Liver (tissue), 9 donors: ENCODE data around the gene CARS1. TPM values are rescaled to one million over a fixed set of nuclear protein-coding genes. Genes with fewer than 3 reads are reported as not detected.

Source experiments
- DNase-seq: peaks from one replicate; pipeline ENCODE4 v3.0.0-alpha.2; 2017; ENCODE audit warnings: low spot score
- H3K27ac ChIP-seq, 2 donors: one replicate each; pipeline ENCODE4 v1.7.0; 2013; ENCODE audit warnings: inconsistent platforms in 2 of 2, low read length in 2 of 2, control low read depth in 1 of 2, low read depth in 1 of 2, mild to moderate bottlenecking in 1 of 2
- H3K27me3 ChIP-seq, 4 donors: one replicate each; pipeline versions ENCODE4 v1.6.1 to v1.7.0; 2013; ENCODE audit warnings: low read length in 3 of 4, inconsistent platforms in 1 of 4, mild to moderate bottlenecking in 1 of 4, moderate library complexity in 1 of 4; ENCODE audit not compliant: control insufficient read depth in 4 of 4, insufficient read depth in 4 of 4
- H3K36me3 ChIP-seq, 4 donors: one replicate each; pipeline versions ENCODE4 v1.6.1 to v1.7.0; 2013; ENCODE audit warnings: low read length in 3 of 4, mild to moderate bottlenecking in 3 of 4, low read depth in 1 of 4, moderate library complexity in 1 of 4; ENCODE audit not compliant: control insufficient read depth in 4 of 4, insufficient read depth in 3 of 4
- H3K4me1 ChIP-seq, 4 donors: one replicate each; pipeline versions ENCODE4 v1.6.1 to v1.7.0; 2013; ENCODE audit warnings: low read length in 3 of 4, mild to moderate bottlenecking in 3 of 4, moderate library complexity in 1 of 4; ENCODE audit not compliant: control insufficient read depth in 4 of 4, insufficient read depth in 4 of 4
- H3K4me3 ChIP-seq, 3 donors: one replicate each; pipeline versions ENCODE4 v1.6.1 to v1.7.0; 2013; ENCODE audit warnings: low read length in 3 of 3, control low read depth in 1 of 3, low read depth in 1 of 3, mild to moderate bottlenecking in 1 of 3
- H3K9ac ChIP-seq, 2 donors: one replicate each; pipeline ENCODE4 v1.7.0; 2013; ENCODE audit warnings: low read length in 2 of 2, mild to moderate bottlenecking in 2 of 2, moderate library complexity in 2 of 2, control low read depth in 1 of 2, low read depth in 1 of 2
- H3K9me3 ChIP-seq, 4 donors: one replicate each; pipeline versions ENCODE4 v1.6.1 to v1.7.0; 2013; ENCODE audit warnings: low read length in 3 of 4; ENCODE audit not compliant: control insufficient read depth in 4 of 4
- ATF3 ChIP-seq: IDR thresholded peaks from 2 replicates; pipeline ENCODE4 v1.6.1; 2016; ENCODE audit warnings: antibody characterized with exemption
- CTCF ChIP-seq: fragments of 150-350 bp; IDR thresholded peaks from 2 replicates; pipeline ENCODE4 v1.5.1; 2017; ENCODE audit warnings: improper control_type of control experiment, low read depth, low read length; ENCODE audit not compliant: missing input control
- EGR1 ChIP-seq, 2 donors: IDR thresholded peaks; 2 replicates each; pipeline ENCODE4 v1.6.1; 2016 to 2018; ENCODE audit warnings: antibody characterized with exemption in 2 of 2, low read depth in 2 of 2
- FOXA1 ChIP-seq: IDR thresholded peaks from 2 replicates; pipeline ENCODE4 v1.6.1; 2016; ENCODE audit warnings: antibody characterized with exemption
- FOXA2 ChIP-seq: IDR thresholded peaks from 2 replicates; pipeline ENCODE4 v1.6.1; 2016; ENCODE audit warnings: antibody characterized with exemption
- GABPA ChIP-seq, 2 donors: IDR thresholded peaks in 1 of 2; conservative IDR thresholded peaks in 1 of 2; 2 replicates each; pipeline ENCODE4 v1.6.1; 2016; ENCODE audit warnings: antibody characterized with exemption in 2 of 2, mild to moderate bottlenecking in 1 of 2, moderate library complexity in 1 of 2
- HNF4A ChIP-seq, 2 donors: conservative IDR thresholded peaks; 2 replicates each; pipeline ENCODE4 v1.6.1; 2016; ENCODE audit warnings: antibody characterized with exemption in 2 of 2, mild to moderate bottlenecking in 2 of 2
- HNF4G ChIP-seq: IDR thresholded peaks from 2 replicates; pipeline ENCODE4 v1.6.1; 2016; ENCODE audit warnings: antibody characterized with exemption
- JUND ChIP-seq, 2 donors: IDR thresholded peaks; 2 replicates each; pipeline ENCODE4 v1.6.1; 2016; ENCODE audit warnings: antibody characterized with exemption in 2 of 2
- NR2F2 ChIP-seq: IDR thresholded peaks from 2 replicates; pipeline ENCODE4 v1.6.1; 2016; ENCODE audit warnings: antibody characterized with exemption
- RAD21 ChIP-seq, 2 donors: IDR thresholded peaks; 2 replicates each; pipeline ENCODE4 v1.6.1; 2016; ENCODE audit warnings: antibody characterized with exemption in 2 of 2, mild to moderate bottlenecking in 2 of 2
- RXRA ChIP-seq, 2 donors: IDR thresholded peaks; 2 replicates each; pipeline ENCODE4 v1.6.1; 2017 to 2018; ENCODE audit warnings: antibody characterized with exemption in 2 of 2, mild to moderate bottlenecking in 1 of 2
- SP1 ChIP-seq: IDR thresholded peaks from 2 replicates; pipeline ENCODE4 v1.6.1; 2018; ENCODE audit warnings: antibody characterized with exemption, mild to moderate bottlenecking
- TAF1 ChIP-seq: conservative IDR thresholded peaks from 2 replicates; pipeline ENCODE4 v1.6.1; 2016; ENCODE audit warnings: antibody characterized with exemption, mild to moderate bottlenecking
- YY1 ChIP-seq: IDR thresholded peaks from 2 replicates; pipeline ENCODE4 v1.6.1; 2016; ENCODE audit warnings: antibody characterized with exemption, mild to moderate bottlenecking
- ZBTB33 ChIP-seq: IDR thresholded peaks from 2 replicates; pipeline ENCODE4 v1.6.1; 2016; ENCODE audit warnings: antibody characterized with exemption
- WGBS: extraction: QIAGEN DNeasy Blood & Tissue Kit; methylation state at CpG from one replicate; pipeline ENCODE4 v1.1.7; 2013; 5-methylcytosine and 5-hydroxymethylcytosine counted together
- polyA plus RNA-seq, 2 donors: library from polyadenylated mRNA; stranded (reverse) in 1 of 2; unstranded in 1 of 2; fragments of 200-250 nt in 1 of 2; fragments of >200 nt in 1 of 2; fragmentation: Nextera tagmentation in 1 of 2; extraction: Ambion mirVana in 1 of 2; gene quantifications; one replicate each; pipeline versions ENCODE4 v1.2.1 to v1.2.3, GENCODE V29; 2013 to 2015
- total RNA-seq, 2 donors: library from RNA; depleted of rRNA; stranded (reverse); fragments of >200 nt; gene quantifications; one replicate each; pipeline ENCODE4 v1.2.3, GENCODE V29; 2014
- TF ChIP-seq, protein P1 (sequence below): IDR thresholded peaks from 2 replicates; pipeline ENCODE4 v1.6.1; 2016; ENCODE audit warnings: antibody characterized with exemption
- TF ChIP-seq, protein P2 (sequence below): IDR thresholded peaks from 2 replicates; pipeline ENCODE4 v1.6.1; 2016; ENCODE audit warnings: antibody characterized with exemption, mild to moderate bottlenecking
- donor health status: healthy.
- donor health status: healthy.
- donor health status: healthy.
- donor health status: healthy.
- donor health status: healthy.

Gene CARS1
- total and polyA plus RNA-seq, 4 donors: 15.2 to 40.1 (median 22.1) TPM

DNA sequence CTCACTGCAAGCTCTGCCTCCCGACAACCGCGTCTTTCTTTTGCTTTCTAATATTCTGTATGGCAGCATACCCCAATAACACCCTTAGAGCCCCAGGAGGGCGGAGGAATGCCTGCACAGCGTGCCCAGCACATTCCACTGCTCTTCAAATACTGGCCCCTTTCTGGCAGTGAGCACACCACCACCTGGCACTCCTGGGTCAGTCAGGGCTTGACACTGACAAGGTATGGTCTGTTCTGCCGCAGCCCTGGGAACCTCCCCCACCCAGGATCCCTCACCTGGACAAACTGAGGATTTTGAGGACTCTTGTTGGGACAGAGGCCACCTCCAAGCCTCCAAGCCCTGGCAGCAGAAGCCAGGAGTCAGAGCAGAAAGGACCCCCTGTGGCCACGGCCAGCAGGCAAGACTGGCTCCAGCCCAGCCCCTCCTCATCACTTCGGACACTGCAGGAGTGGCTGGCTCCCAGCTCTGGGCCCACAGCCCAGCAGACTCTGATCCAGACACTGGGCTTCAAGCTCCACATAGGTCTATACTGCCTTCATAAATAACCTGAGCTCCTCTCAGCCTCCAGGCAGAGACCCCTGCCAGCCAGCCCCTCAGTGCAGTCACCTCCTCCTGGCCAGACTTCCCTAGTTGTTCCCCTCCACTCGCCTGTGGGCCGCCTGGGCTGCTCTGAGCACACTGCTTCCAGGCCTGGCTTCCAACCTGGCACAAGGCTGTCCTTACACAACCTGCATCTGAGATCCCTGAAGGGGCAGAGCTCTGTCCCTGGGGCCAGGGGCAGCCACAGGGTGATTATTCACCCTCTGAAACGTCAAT is 14.5 kb downstream of the CARS1 start:
- DNase-seq: no peak
- TF ChIP-seq YY1 (no peak), TAF1 (no peak), RXRA (IDR thresholded peaks at IDR 0.05) (peak in 1 of 2 donors; percentile 67)
- TF ChIP-seq, protein P1, sequence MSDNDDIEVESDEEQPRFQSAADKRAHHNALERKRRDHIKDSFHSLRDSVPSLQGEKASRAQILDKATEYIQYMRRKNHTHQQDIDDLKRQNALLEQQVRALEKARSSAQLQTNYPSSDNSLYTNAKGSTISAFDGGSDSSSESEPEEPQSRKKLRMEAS: no peak
- WGBS: 36% methylated on average over 11 of the region's 11 CpGs
- Histone ChIP-seq H3K9ac (peak overlapping the region in 1 of 2 donors; percentile 40), H3K27me3 (no peaks in the 10 kb centered on the region), H3K27ac (peak overlapping the region; percentile 95 to 99), H3K9me3 (no peaks in the 10 kb centered on the region), H3K4me1 (peaks cover 20 to 51% (median 34%) of the 10 kb centered on the region in 4 donors), H3K4me3 (no peak overlapping the region), H3K36me3 (peaks cover 1 to 29% (median 19%) of the 10 kb centered on the region in 4 donors)

GRCh38 chr11:3041699-3042441 is 15.4 kb downstream of the CARS1 start:
- H3K9ac ChIP-seq: peak overlapping the region in 1 of 2 donors; percentile 6
- peaks cover 1 to 37% (median 23%) of the 10 kb centered on the region in 4 donors for H3K36me3 ChIP-seq
- H3K4me3 ChIP-seq: no peak overlapping the region
- no peaks in the 10 kb centered on the region for H3K27me3 ChIP-seq
- TF ChIP-seq FOXA2 (peak; percentile 54), RXRA (IDR thresholded peaks at IDR 0.05) (peak; percentile 95 to 98), NR2F2 (no peak), ZBTB33 (no peak), RAD21 (IDR thresholded peaks at IDR 0.05) (peak; percentile 17 to 32), FOXA1 (peak; percentile 9), GABPA (IDR thresholded peaks at IDR 0.05 in 1 of 2, conservative IDR thresholded peaks at IDR 0.05 in 1 of 2) (peak in 1 of 2 donors; percentile 67), ATF3 (no peak), HNF4A (conservative IDR thresholded peaks at IDR 0.05) (peak; percentile 94 to 96), EGR1 (IDR thresholded peaks at IDR 0.05; ENCODE audit: low read depth in 2 of 2) (no peak), JUND (IDR thresholded peaks at IDR 0.05) (peak; percentile 42 to 73), YY1 (peak; percentile 86), TAF1 (no peak), SP1 (peak; percentile 87), CTCF (no peak), HNF4G (peak; percentile 67)
- TF ChIP-seq, protein P1: peak; percentile 98
- TF ChIP-seq, protein P2, sequence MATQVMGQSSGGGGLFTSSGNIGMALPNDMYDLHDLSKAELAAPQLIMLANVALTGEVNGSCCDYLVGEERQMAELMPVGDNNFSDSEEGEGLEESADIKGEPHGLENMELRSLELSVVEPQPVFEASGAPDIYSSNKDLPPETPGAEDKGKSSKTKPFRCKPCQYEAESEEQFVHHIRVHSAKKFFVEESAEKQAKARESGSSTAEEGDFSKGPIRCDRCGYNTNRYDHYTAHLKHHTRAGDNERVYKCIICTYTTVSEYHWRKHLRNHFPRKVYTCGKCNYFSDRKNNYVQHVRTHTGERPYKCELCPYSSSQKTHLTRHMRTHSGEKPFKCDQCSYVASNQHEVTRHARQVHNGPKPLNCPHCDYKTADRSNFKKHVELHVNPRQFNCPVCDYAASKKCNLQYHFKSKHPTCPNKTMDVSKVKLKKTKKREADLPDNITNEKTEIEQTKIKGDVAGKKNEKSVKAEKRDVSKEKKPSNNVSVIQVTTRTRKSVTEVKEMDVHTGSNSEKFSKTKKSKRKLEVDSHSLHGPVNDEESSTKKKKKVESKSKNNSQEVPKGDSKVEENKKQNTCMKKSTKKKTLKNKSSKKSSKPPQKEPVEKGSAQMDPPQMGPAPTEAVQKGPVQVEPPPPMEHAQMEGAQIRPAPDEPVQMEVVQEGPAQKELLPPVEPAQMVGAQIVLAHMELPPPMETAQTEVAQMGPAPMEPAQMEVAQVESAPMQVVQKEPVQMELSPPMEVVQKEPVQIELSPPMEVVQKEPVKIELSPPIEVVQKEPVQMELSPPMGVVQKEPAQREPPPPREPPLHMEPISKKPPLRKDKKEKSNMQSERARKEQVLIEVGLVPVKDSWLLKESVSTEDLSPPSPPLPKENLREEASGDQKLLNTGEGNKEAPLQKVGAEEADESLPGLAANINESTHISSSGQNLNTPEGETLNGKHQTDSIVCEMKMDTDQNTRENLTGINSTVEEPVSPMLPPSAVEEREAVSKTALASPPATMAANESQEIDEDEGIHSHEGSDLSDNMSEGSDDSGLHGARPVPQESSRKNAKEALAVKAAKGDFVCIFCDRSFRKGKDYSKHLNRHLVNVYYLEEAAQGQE: peak; percentile 40
- H3K9me3 ChIP-seq: no peaks in the 10 kb centered on the region
- DNase-seq: no peak
- H3K4me1 ChIP-seq: peaks cover 20 to 51% (median 34%) of the 10 kb centered on the region in 4 donors
- 36% methylated on average over 17 of the region's 17 CpGs for whole genome bisulfite sequencing
- H3K27ac ChIP-seq: peak overlapping the region; percentile 95 to 99
